Muscle layer of duodenum (tissue), 2 donors: ENCODE data around the gene ITFG1.
"Not testable (repeated sequence)": the region's sequence is repeated elsewhere in the genome, so short reads cannot be mapped to it uniquely, and the experiment has no call there.

ENCODE experiments used
- H3K27ac ChIP-seq: one replicate; pipeline ENCODE4 v1.7.0; 2013; ENCODE audit warnings: mild to moderate bottlenecking, low read length
- H3K27me3 ChIP-seq: one replicate; pipeline ENCODE4 v1.7.0; 2013; ENCODE audit warnings: low read depth, mild to moderate bottlenecking, control low read depth, low read length
- H3K36me3 ChIP-seq, 2 donors: one replicate each; pipeline ENCODE4 v1.7.0; 2013; ENCODE audit warnings: low read length in 2 of 2, control low read depth in 1 of 2, mild to moderate bottlenecking in 1 of 2; ENCODE audit not compliant: insufficient read depth in 2 of 2, control insufficient read depth in 1 of 2
- H3K4me1 ChIP-seq, 2 donors: one replicate each; pipeline ENCODE4 v1.7.0; 2013; ENCODE audit warnings: low read length in 2 of 2, mild to moderate bottlenecking in 2 of 2, control low read depth in 1 of 2, moderate library complexity in 1 of 2; ENCODE audit not compliant: insufficient read depth in 2 of 2, control insufficient read depth in 1 of 2
- H3K4me3 ChIP-seq, 2 donors: one replicate each; pipeline ENCODE4 v1.7.0; 2013; ENCODE audit warnings: low read length in 2 of 2, low read depth in 1 of 2, mild to moderate bottlenecking in 1 of 2
- H3K9me3 ChIP-seq, 2 donors: one replicate each; pipeline ENCODE4 v1.7.0; 2013; ENCODE audit warnings: low read length in 2 of 2, control low read depth in 1 of 2, mild to moderate bottlenecking in 1 of 2; ENCODE audit not compliant: control insufficient read depth in 1 of 2
- donor health status: healthy.

ITFG1 gene

DNA sequence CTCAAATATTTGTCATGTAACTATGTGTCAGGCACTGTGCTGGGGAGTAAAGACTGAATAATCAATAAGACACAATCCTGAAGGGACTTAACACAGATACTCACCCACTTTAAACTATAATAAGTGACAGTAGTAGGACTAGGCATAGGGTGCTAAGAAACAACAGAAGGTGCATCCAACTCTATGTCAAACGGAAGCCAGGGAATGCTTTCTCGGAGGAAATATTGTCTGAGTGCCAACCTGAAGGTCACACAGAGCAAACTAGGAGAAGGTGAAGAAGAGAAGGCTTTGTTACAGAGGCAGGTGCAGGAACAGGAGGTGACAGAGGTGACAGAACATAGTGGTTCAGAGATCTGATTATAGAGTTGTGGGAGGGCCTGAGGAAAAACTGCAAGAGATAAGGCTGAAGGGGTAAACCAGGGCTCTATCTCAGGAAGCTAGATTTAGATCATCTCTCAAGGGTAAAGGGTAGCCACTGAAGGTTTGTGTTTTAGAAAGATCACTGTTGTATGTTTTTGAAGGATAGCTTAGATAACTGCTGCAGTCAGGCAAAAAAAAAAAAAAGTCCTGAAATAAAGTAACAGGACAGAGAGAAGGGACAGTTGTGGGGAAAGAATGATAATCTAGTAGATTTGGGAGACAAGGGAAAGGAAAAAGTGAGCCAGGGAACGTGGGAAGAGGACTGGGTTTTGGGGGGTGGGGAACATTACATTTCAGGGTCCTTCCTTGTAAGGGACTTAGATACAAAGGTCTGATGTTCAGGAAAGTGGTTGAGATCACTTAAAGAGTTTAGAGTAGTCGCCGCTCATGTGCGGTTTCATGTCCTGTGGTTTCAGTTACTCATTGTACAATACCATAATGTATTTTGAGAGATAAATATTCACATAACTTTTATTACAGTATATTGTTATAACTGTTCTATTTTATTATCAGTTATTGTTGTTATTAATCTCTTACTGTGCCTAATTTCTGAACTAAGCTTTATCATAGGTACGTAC, 231.5 kb downstream of the ITFG1 start:
- no peak overlapping the region for H3K4me3 ChIP-seq
- H3K36me3 ChIP-seq, result peaks cover 0 to 21% of the 10 kb centered on the region in 2 donors
- no peaks in the 10 kb centered on the region for H3K27me3 ChIP-seq
- no peak overlapping the region for H3K27ac ChIP-seq
- H3K9me3 ChIP-seq, result no peaks in the 10 kb centered on the region
- H3K4me1 ChIP-seq, result no peaks in the 10 kb centered on the region

DNA sequence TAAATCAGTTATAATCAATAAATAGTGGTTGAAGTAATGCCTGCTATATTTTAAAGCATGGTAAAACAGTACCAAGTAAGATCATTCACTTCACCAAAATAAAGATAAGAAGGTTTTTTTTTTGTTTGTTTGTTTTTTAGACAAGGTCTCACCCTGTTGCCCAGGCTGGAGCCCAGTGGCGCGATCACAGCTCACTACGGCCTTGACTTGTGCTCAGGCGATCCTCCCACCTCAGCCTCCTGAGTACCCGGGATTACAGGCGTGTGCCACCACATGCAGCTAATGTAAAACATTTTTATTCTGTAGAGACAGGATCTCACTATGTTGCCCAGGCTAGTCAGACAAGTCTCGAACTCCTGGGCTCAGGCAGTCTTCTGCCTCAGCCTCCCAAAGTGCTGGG, 232.6 kb downstream of the ITFG1 start:
- H3K27ac ChIP-seq, result no peak overlapping the region
- H3K36me3 ChIP-seq, result peaks cover 0 to 21% of the 10 kb centered on the region in 2 donors
- no peak overlapping the region for H3K4me3 ChIP-seq
- H3K9me3 ChIP-seq, result no peaks in the 10 kb centered on the region
- H3K27me3 ChIP-seq, result no peaks in the 10 kb centered on the region
- no peaks in the 10 kb centered on the region for H3K4me1 ChIP-seq

- Histone ChIP-seq H3K4me3 (no peak overlapping the region), H3K4me1 (no peaks in the 10 kb centered on the region), H3K36me3 (peaks cover 9 to 21% of the 10 kb centered on the region in 2 donors)
Measured at GRCh38 chr16:47213761-47214440, 247.0 kb downstream of the ITFG1 start.

GRCh38 chr16:47211218-47211617, 249.6 kb downstream of the ITFG1 start:
- no peaks in the 10 kb centered on the region for H3K4me1 ChIP-seq
- no peaks in the 10 kb centered on the region for H3K27me3 ChIP-seq
- H3K4me3 ChIP-seq, result no peak overlapping the region
- no peak overlapping the region for H3K27ac ChIP-seq
- no peaks in the 10 kb centered on the region for H3K9me3 ChIP-seq
- H3K36me3 ChIP-seq, result no peaks in the 10 kb centered on the region

More at GRCh38 chr16:47213761-47214440, 247.0 kb downstream of the ITFG1 start:
- H3K9me3 ChIP-seq, result no peaks in the 10 kb centered on the region
- H3K27me3 ChIP-seq, result no peaks in the 10 kb centered on the region
- no peak overlapping the region for H3K27ac ChIP-seq

- Histone ChIP-seq H3K9me3 (no peaks in the 10 kb centered on the region), H3K4me3 (no peak overlapping the region), H3K27ac (no peak overlapping the region), H3K27me3 (no peaks in the 10 kb centered on the region), H3K36me3 (no peaks in the 10 kb centered on the region), H3K4me1 (no peaks in the 10 kb centered on the region)
Measured at GRCh38 chr16:47204736-47205504, 255.9 kb downstream of the ITFG1 start.

DNA sequence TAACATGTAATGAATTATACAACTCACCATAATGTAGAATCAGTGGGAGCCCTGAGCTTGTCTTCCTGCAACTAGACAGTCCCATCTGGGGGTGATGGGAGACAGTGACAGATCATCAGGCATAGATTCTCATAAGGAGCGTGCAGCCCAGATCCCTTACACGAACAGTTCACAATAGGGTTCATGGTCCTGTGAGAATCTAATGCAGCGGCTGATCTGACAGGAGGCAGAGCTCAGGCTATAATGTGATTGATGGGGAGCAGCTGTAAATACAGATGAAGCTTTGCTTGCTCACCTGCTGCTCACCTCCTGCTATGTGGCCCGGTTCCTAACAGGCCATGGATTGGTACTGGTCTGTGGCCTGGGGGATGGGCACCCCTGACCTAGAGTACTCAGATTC, 257.4 kb downstream of the ITFG1 start:
- H3K9me3 ChIP-seq, H3K4me1 ChIP-seq, H3K4me3 ChIP-seq, H3K27ac ChIP-seq, H3K27me3 ChIP-seq, H3K36me3 ChIP-seq: not testable (repeated sequence)

DNA sequence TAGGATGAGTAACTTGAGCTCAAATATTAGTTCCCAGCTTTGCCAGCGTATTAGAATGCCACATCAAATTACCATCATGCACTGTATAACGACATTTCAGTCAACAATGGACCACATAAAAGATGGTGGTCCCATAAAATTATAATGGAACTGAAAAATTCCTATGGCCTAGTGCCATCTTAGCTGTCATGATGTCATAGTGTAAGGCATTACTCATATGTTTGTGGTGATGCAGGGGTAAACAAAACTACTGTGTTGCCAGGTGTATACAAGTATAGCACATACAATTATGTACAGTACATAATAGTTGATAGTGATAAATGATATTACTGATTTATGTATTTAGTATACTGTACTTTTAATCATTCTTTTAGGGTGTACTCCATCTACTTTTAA, 262.7 kb downstream of the ITFG1 start:
- Histone ChIP-seq H3K27ac (no peak overlapping the region), H3K4me1 (no peaks in the 10 kb centered on the region), H3K27me3 (no peaks in the 10 kb centered on the region), H3K9me3 (no peaks in the 10 kb centered on the region), H3K4me3 (no peak overlapping the region), H3K36me3 (no peaks in the 10 kb centered on the region)

- Histone ChIP-seq H3K9me3 (no peaks in the 10 kb centered on the region), H3K36me3 (no peaks in the 10 kb centered on the region), H3K4me3 (no peak overlapping the region), H3K27me3 (no peaks in the 10 kb centered on the region), H3K27ac (no peak overlapping the region), H3K4me1 (no peaks in the 10 kb centered on the region)
Measured at GRCh38 chr16:47197536-47198179, 263.2 kb downstream of the ITFG1 start.

- peaks cover 0 to 3% of the 10 kb centered on the region in 2 donors for H3K36me3 ChIP-seq
Measured at GRCh38 chr16:47196457-47196856, 264.4 kb downstream of the ITFG1 start.

DNA sequence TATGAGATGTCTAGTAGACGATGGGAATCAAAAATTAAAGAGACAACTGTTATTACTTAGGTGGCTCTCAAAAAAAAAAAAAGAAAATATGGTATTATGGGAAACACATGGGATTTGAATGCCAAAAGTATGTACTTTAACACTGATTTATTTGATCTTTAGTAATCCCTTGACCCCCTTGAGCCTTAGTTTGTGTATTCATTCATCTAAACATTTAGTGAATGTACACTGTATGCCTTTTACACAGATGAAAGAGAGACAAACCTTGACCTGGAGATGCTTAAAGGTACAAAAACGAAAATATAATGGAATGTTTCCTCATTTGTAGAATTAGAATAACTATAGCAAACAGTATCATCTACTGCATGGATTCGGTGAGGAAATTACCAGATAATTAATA, 278.5 kb downstream of the ITFG1 start:
- no peaks in the 10 kb centered on the region for H3K36me3 ChIP-seq
- H3K4me3 ChIP-seq, result no peak overlapping the region
- H3K4me1 ChIP-seq, result no peaks in the 10 kb centered on the region
- H3K27me3 ChIP-seq, result no peaks in the 10 kb centered on the region
- no peaks in the 10 kb centered on the region for H3K9me3 ChIP-seq
- H3K27ac ChIP-seq, result no peak overlapping the region

More at GRCh38 chr16:47196457-47196856, 264.4 kb downstream of the ITFG1 start:
- Histone ChIP-seq H3K4me1 (no peaks in the 10 kb centered on the region), H3K27me3 (no peaks in the 10 kb centered on the region), H3K27ac (no peak overlapping the region), H3K9me3 (no peaks in the 10 kb centered on the region), H3K4me3 (no peak overlapping the region)

DNA sequence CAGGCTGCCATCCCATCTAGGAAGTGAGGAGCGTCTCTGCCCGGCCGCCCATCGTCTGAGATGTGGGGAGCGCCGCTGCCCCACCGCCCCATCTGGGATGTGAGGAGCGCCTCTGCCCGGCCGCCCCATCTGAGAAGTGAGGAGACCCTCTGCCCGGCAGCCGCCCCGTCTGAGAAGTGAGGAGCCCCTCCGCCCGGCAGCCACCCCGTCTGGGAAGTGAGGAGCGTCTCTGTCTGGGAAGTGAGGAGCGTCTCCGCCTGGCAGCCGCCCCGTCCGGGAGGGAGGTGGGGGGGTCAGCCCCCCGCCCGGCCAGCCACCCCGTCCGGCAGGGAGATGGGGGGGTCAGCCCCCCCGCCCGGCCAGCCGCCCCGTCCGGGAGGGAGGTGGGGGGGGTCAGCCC, 279.8 kb downstream of the ITFG1 start:
- not testable (repeated sequence) for H3K36me3 ChIP-seq, H3K27ac ChIP-seq

More for the DNA sequence above, 279.8 kb downstream of the ITFG1 start:
- not testable (repeated sequence) for H3K4me1 ChIP-seq, H3K27me3 ChIP-seq, H3K4me3 ChIP-seq, H3K9me3 ChIP-seq
